ENCODE data around the gene MYO1D. TPM values are rescaled to one million over a fixed set of nuclear protein-coding genes. Genes with fewer than 3 reads are reported as not detected.
A peak's percentile ranks its signal among the peaks of the same experiment; 100 is the strongest.

MYO1D gene
- polyA plus RNA-seq, 2 donors: 31.8 to 43.2 TPM

- Histone ChIP-seq H3K4me3 (ENCODE audit: low read depth in 1 of 2, low read length in 2 of 2) (no peak overlapping the region), H3K4me1 (ENCODE audit: control insufficient read depth in 2 of 2, insufficient read depth in 2 of 2, low read length in 1 of 2) (peaks cover 0 to 3% of the 10 kb centered on the region in 2 donors), H3K9me3 (ENCODE audit: control insufficient read depth in 2 of 2, insufficient read depth in 1 of 2, low read depth in 1 of 2, low read length in 1 of 2) (no peaks in the 10 kb centered on the region), H3K36me3 (ENCODE audit: control insufficient read depth in 2 of 2, insufficient read depth in 2 of 2, low read length in 1 of 2) (no peaks in the 10 kb centered on the region), H3K27me3 (ENCODE audit: control insufficient read depth in 1 of 2, insufficient read depth in 2 of 2, low read length in 2 of 2) (no peaks in the 10 kb centered on the region), H3K27ac (ENCODE audit: low read depth in 2 of 2, low read length in 1 of 2) (no peak overlapping the region)
- WGBS, 2 donors: 84 to 89% methylated on average over 3 of the region's 3 CpGs
Observed at GRCh38 chr17:32914181-32914580, 37.3 kb upstream of the MYO1D start.

DNA sequence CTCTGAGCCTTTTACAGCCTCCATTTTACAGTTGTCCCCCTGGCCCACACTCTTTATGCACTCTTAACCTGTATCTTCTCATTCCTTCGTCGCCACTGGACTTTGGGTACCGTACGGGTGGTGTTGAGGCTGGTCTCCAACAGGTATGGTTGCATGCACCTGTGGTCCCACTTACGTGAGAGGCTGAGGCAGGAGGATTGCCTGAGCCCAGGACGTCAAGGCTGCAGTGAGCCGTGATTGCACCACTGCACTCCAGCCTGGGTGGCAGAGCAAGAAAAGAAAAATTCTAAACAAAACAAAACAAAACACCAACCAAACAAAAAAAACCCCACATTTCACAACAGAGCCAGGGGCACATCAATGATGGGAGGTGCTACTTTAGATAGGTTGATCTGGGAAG is 36.7 kb upstream of the MYO1D start:
- H3K36me3 ChIP-seq (ENCODE audit: control insufficient read depth in 2 of 2, insufficient read depth in 2 of 2, low read length in 1 of 2): no peaks in the 10 kb centered on the region
- no peak overlapping the region for H3K4me3 ChIP-seq (ENCODE audit: low read depth in 1 of 2, low read length in 2 of 2)
- peaks cover 0 to 3% of the 10 kb centered on the region in 2 donors for H3K4me1 ChIP-seq (ENCODE audit: control insufficient read depth in 2 of 2, insufficient read depth in 2 of 2, low read length in 1 of 2)
- no peak overlapping the region for H3K27ac ChIP-seq (ENCODE audit: low read depth in 2 of 2, low read length in 1 of 2)
- H3K27me3 ChIP-seq (ENCODE audit: control insufficient read depth in 1 of 2, insufficient read depth in 2 of 2, low read length in 2 of 2): no peaks in the 10 kb centered on the region
- 81 to 92% methylated on average over 7 of the region's 7 CpGs for WGBS, 2 donors
- H3K9me3 ChIP-seq (ENCODE audit: control insufficient read depth in 2 of 2, insufficient read depth in 1 of 2, low read depth in 1 of 2, low read length in 1 of 2): no peaks in the 10 kb centered on the region

DNA sequence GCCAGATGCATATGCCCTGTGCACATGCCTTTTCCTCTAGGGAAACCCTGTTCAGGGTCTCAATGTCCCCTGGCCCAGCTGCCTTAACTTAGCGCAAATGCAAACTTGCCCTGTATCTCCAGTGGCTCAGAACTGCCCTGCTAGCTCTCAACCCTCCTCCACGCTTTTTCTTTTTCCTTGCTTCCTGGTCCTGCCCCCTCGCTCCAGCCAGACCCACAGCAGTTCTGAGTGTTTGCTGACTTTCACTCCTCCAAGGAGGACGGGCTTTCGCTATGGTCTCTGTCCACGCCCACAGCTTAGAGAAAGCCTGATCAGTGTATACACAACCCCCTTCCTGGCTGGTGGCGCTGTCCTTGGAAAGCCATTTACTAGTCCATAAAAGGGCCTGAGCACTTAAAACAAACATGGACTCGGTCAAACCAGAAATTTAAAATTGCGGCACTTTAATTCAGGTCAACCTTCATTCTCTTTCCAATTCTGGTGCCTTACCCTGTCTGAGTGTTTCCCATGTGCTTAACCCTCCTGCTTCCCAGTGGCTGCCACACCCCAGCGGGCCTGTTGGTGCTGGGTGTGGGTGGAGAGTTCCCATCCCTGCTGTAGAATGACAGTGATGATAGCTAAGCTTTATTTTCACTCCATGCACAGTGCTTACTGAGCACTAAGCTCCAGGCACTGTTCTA is 35.4 kb upstream of the MYO1D start:
- Histone ChIP-seq H3K27ac (ENCODE audit: low read depth in 2 of 2, low read length in 1 of 2) (peak overlapping the region; percentile 75 to 86), H3K4me1 (ENCODE audit: control insufficient read depth in 2 of 2, insufficient read depth in 2 of 2, low read length in 1 of 2) (peaks cover 0 to 3% of the 10 kb centered on the region in 2 donors), H3K27me3 (ENCODE audit: control insufficient read depth in 1 of 2, insufficient read depth in 2 of 2, low read length in 2 of 2) (no peaks in the 10 kb centered on the region), H3K4me3 (ENCODE audit: low read depth in 1 of 2, low read length in 2 of 2) (peak overlapping the region in 1 of 2 donors; percentile 16), H3K9me3 (ENCODE audit: control insufficient read depth in 2 of 2, insufficient read depth in 1 of 2, low read depth in 1 of 2, low read length in 1 of 2) (no peaks in the 10 kb centered on the region), H3K36me3 (ENCODE audit: control insufficient read depth in 2 of 2, insufficient read depth in 2 of 2, low read length in 1 of 2) (no peaks in the 10 kb centered on the region)
- WGBS, 2 donors: 20 to 22% methylated on average over 10 of the region's 10 CpGs

DNA sequence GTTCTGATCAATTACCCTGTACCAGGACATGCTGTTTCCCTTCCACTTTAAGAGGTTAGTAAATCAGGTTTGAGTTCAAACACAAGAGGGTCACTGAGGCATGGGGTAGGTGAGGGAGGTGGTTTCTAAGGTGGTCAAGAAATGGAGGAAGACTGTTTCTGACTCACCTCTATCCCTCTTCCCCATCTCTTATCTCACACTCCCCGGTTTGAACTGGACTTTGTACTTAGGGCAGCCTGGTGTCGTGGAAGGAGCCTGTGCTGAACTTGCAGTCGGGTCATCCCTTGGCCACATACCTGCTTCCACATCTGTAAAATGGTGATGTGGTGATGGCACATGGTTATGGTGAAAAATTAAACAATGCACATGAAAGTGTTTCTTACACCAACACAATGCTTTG is 33.8 kb upstream of the MYO1D start:
- peaks cover 0 to 3% of the 10 kb centered on the region in 2 donors for H3K4me1 ChIP-seq (ENCODE audit: control insufficient read depth in 2 of 2, insufficient read depth in 2 of 2, low read length in 1 of 2)
- H3K4me3 ChIP-seq (ENCODE audit: low read depth in 1 of 2, low read length in 2 of 2): no peak overlapping the region
- H3K27me3 ChIP-seq (ENCODE audit: control insufficient read depth in 1 of 2, insufficient read depth in 2 of 2, low read length in 2 of 2): no peaks in the 10 kb centered on the region
- H3K27ac ChIP-seq (ENCODE audit: low read depth in 2 of 2, low read length in 1 of 2): no peak overlapping the region
- no peaks in the 10 kb centered on the region for H3K36me3 ChIP-seq (ENCODE audit: control insufficient read depth in 2 of 2, insufficient read depth in 2 of 2, low read length in 1 of 2)
- H3K9me3 ChIP-seq (ENCODE audit: control insufficient read depth in 2 of 2, insufficient read depth in 1 of 2, low read depth in 1 of 2, low read length in 1 of 2): no peaks in the 10 kb centered on the region
- whole genome bisulfite sequencing, 2 donors: 71 to 92% methylated on average over 3 of the region's 3 CpGs

DNA sequence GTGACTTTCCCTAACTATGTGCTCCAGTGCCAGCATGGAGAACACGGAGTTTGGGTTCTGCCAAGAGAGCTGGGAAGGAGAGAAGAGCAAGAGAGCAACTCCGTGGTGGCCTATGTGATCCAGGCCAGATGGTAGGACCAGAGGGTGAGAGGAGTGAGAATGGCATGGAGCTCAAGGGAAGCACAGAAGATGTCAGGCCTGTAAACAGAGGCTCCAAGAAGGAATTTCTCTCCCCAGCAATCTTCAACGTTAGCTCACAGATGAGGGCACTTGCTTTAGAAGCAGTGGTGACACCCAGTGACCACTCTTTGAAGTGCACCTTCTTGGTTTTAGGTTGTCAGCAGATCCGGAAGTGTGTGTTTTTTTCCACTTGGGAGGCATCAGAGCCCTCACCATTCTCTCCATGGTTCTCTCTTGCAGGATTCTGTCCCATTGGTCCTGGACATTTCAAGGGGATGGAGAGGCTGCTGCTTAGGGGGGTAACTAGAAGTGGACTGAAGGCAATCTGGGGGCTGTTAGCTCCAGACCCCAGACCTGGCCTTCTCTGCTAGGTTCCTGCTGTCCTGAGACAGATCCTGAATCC is 33.0 kb upstream of the MYO1D start:
- H3K27me3 ChIP-seq (ENCODE audit: control insufficient read depth in 1 of 2, insufficient read depth in 2 of 2, low read length in 2 of 2): no peaks in the 10 kb centered on the region
- H3K4me3 ChIP-seq (ENCODE audit: low read depth in 1 of 2, low read length in 2 of 2): no peak overlapping the region
- H3K4me1 ChIP-seq (ENCODE audit: control insufficient read depth in 2 of 2, insufficient read depth in 2 of 2, low read length in 1 of 2): peaks cover 0 to 3% of the 10 kb centered on the region in 2 donors
- H3K9me3 ChIP-seq (ENCODE audit: control insufficient read depth in 2 of 2, insufficient read depth in 1 of 2, low read depth in 1 of 2, low read length in 1 of 2): no peaks in the 10 kb centered on the region
- 24 to 27% methylated on average over 4 of the region's 4 CpGs for WGBS, 2 donors
- peak overlapping the region in 1 of 2 donors; percentile 29 for H3K27ac ChIP-seq (ENCODE audit: low read depth in 2 of 2, low read length in 1 of 2)
- no peaks in the 10 kb centered on the region for H3K36me3 ChIP-seq (ENCODE audit: control insufficient read depth in 2 of 2, insufficient read depth in 2 of 2, low read length in 1 of 2)

DNA sequence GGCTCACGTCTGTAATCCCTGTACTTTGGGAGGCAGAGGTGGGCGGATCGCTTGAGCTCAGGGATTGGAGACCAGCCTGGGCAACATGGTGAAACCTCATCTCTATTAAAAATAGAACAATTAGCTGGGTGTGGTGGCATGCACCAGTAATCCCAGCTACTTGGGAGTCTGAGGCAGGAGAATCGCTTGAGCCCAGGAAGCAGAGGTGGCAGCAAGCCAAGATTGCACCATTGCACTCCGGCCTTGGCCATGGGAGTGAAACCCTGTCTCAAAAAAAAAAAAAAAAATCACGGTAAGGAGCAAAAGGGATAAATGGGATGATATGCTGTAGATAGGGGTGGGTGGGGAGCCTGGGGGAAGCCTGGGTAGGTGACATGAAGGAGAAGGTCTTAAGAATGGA is 30.7 kb upstream of the MYO1D start:
- Histone ChIP-seq H3K27me3 (ENCODE audit: control insufficient read depth in 1 of 2, insufficient read depth in 2 of 2, low read length in 2 of 2) (no peaks in the 10 kb centered on the region), H3K4me3 (ENCODE audit: low read depth in 1 of 2, low read length in 2 of 2) (no peak overlapping the region), H3K4me1 (ENCODE audit: control insufficient read depth in 2 of 2, insufficient read depth in 2 of 2, low read length in 1 of 2) (peaks cover 0 to 3% of the 10 kb centered on the region in 2 donors), H3K9me3 (ENCODE audit: control insufficient read depth in 2 of 2, insufficient read depth in 1 of 2, low read depth in 1 of 2, low read length in 1 of 2) (no peaks in the 10 kb centered on the region), H3K36me3 (ENCODE audit: control insufficient read depth in 2 of 2, insufficient read depth in 2 of 2, low read length in 1 of 2) (no peaks in the 10 kb centered on the region), H3K27ac (ENCODE audit: low read depth in 2 of 2, low read length in 1 of 2) (no peak overlapping the region)
- 64 to 72% methylated on average over 6 of the region's 6 CpGs for WGBS, 2 donors

DNA sequence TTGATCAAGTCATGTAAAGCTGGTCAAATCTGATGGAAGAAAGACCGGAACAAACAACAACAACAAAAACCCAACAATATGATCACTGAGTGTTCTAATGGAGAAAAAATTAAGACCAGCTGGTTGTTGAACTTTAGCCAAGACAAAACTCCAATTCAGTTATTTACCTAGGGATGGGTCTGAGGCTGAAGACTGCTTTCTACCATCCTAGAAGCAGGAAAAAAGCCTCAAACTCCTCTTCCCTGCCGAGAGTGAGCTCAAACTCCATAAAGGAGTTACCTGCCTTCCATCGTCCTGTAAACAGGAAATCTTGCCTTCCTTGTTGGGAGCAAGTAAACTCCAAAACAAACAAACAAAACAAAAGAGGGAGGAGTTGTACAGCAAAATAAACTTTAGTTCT is 28.0 kb upstream of the MYO1D start:
- Histone ChIP-seq H3K36me3 (ENCODE audit: control insufficient read depth in 2 of 2, insufficient read depth in 2 of 2, low read length in 1 of 2) (no peaks in the 10 kb centered on the region), H3K27ac (ENCODE audit: low read depth in 2 of 2, low read length in 1 of 2) (no peak overlapping the region), H3K9me3 (ENCODE audit: control insufficient read depth in 2 of 2, insufficient read depth in 1 of 2, low read depth in 1 of 2, low read length in 1 of 2) (no peaks in the 10 kb centered on the region), H3K4me3 (ENCODE audit: low read depth in 1 of 2, low read length in 2 of 2) (no peak overlapping the region), H3K27me3 (ENCODE audit: control insufficient read depth in 1 of 2, insufficient read depth in 2 of 2, low read length in 2 of 2) (no peaks in the 10 kb centered on the region), H3K4me1 (ENCODE audit: control insufficient read depth in 2 of 2, insufficient read depth in 2 of 2, low read length in 1 of 2) (peaks cover 0 to 3% of the 10 kb centered on the region in 2 donors)
- 71 to 82% methylated on average over 3 of the region's 3 CpGs for WGBS, 2 donors

DNA sequence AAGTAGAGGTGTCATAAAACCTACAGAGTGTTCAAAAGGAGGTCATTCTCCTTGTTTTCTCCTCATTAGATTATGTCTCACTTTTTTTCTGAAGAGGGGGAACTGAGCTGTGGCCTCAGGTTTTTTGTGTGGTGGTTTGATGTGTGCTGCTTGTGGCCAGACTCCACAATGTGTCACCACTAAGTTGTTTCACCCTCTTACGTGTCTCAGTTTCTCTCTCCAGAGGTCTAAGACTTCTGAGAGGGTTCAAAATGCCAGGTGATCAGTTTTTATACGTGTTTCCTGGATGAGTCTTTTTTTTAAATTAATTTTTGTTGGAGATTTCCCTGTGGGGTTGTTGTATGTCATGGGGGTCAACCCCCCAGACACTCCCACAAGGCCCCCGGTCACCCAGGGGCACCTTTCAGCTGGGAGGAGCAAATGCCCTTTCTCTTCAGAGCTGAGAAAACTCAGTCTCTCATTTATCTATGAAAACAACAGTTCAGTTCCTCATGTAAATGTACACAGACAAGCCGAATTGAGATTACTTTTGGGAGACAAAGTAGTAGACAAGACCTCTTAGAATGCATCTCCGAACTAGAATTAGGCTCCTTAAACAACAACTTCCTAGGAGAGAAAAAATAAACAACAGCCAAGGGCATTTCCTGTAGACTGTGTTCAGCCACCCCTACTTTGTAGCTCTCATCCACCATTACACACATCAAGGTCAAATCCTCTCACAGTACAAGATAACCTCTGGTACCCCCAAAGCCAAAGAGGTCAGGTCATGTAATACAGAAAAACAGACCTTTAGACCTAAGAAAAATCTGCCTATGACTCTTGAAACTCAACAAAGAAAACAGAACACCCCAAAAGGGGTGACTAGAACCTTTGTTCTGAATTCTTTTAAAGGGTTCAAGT is 27.1 kb upstream of the MYO1D start:
- Histone ChIP-seq H3K27me3 (ENCODE audit: control insufficient read depth in 1 of 2, insufficient read depth in 2 of 2, low read length in 2 of 2) (no peaks in the 10 kb centered on the region), H3K9me3 (ENCODE audit: control insufficient read depth in 2 of 2, insufficient read depth in 1 of 2, low read depth in 1 of 2, low read length in 1 of 2) (no peaks in the 10 kb centered on the region), H3K4me3 (ENCODE audit: low read depth in 1 of 2, low read length in 2 of 2) (no peak overlapping the region), H3K27ac (ENCODE audit: low read depth in 2 of 2, low read length in 1 of 2) (no peak overlapping the region), H3K4me1 (ENCODE audit: control insufficient read depth in 2 of 2, insufficient read depth in 2 of 2, low read length in 1 of 2) (no peaks in the 10 kb centered on the region), H3K36me3 (ENCODE audit: control insufficient read depth in 2 of 2, insufficient read depth in 2 of 2, low read length in 1 of 2) (no peaks in the 10 kb centered on the region)
- WGBS, 2 donors: 74% methylated on average over 5 of the region's 5 CpGs

- Histone ChIP-seq H3K27ac (ENCODE audit: low read depth in 2 of 2, low read length in 1 of 2) (no peak overlapping the region), H3K27me3 (ENCODE audit: control insufficient read depth in 1 of 2, insufficient read depth in 2 of 2, low read length in 2 of 2) (no peaks in the 10 kb centered on the region), H3K36me3 (ENCODE audit: control insufficient read depth in 2 of 2, insufficient read depth in 2 of 2, low read length in 1 of 2) (no peaks in the 10 kb centered on the region), H3K9me3 (ENCODE audit: control insufficient read depth in 2 of 2, insufficient read depth in 1 of 2, low read depth in 1 of 2, low read length in 1 of 2) (no peaks in the 10 kb centered on the region), H3K4me3 (ENCODE audit: low read depth in 1 of 2, low read length in 2 of 2) (no peak overlapping the region), H3K4me1 (ENCODE audit: control insufficient read depth in 2 of 2, insufficient read depth in 2 of 2, low read length in 1 of 2) (no peaks in the 10 kb centered on the region)
- WGBS, 2 donors: 96 to 98% methylated on average over 4 of the region's 4 CpGs
Observed at GRCh38 chr17:32901743-32902142, 24.8 kb upstream of the MYO1D start.
